Loucy (cell line): Measurements from ENCODE around the gene MISP.

ENCODE experiments used
- CTCF ChIP-seq: fragments of 200-600 bp; sonication (generic); conservative IDR thresholded peaks from 2 replicates; pipeline ENCODE4 v1.5.1; 2014; ENCODE audit warnings: mild to moderate bottlenecking, antibody characterized with exemption, low read length
- EZH2phosphoT487 ChIP-seq: fragments of 200-600 bp; IDR thresholded peaks from 2 replicates; pipeline ENCODE4 v1.6.1; 2018; ENCODE audit warnings: antibody characterized with exemption, mild to moderate bottlenecking, moderate library complexity, borderline replicate concordance

- TF ChIP-seq CTCF, result no peak
- no peak for TF ChIP-seq EZH2phosphoT487
Measured at GRCh38 chr19:718251-718951, 32.5 kb upstream of the MISP start.
